GM23248 (cell line): ENCODE results near the gene MRPS21. TPM values are rescaled to one million over a fixed set of nuclear protein-coding genes. Genes with fewer than 3 reads are reported as not detected.

Experiments
- DNase-seq: peaks from one replicate; pipeline ENCODE4 v3.0.0-alpha.2; 2015
- H2AFZ ChIP-seq: fragments of 200-600 bp; sonication (generic); 2 replicates; pipeline ENCODE4 v1.6.1; 2016; ENCODE audit warnings: antibody characterized with exemption
- H3F3A ChIP-seq: fragments of 200-600 bp; sonication (generic); 2 replicates; pipeline ENCODE4 v1.6.1; 2016; ENCODE audit warnings: mild to moderate bottlenecking, antibody characterized with exemption, mixed run types; ENCODE audit not compliant: insufficient read depth
- H3K27ac ChIP-seq: fragments of 200-600 bp; sonication (generic); 2 replicates; pipeline ENCODE4 v1.5.1; 2016; ENCODE audit warnings: mild to moderate bottlenecking
- H3K27me3 ChIP-seq: fragments of 200-600 bp; sonication (generic); replicated peaks from 2 replicates; pipeline ENCODE4 v1.6.1; 2016; ENCODE audit warnings: mild to moderate bottlenecking; ENCODE audit not compliant: insufficient read depth
- H3K36me3 ChIP-seq: fragments of 200-600 bp; sonication (generic); 2 replicates; pipeline ENCODE4 v1.6.1; 2016; ENCODE audit warnings: low read depth, mild to moderate bottlenecking
- H3K4me1 ChIP-seq: fragments of 200-600 bp; sonication (generic); 2 replicates; pipeline ENCODE4 v1.6.1; 2016; ENCODE audit warnings: mild to moderate bottlenecking; ENCODE audit not compliant: insufficient read depth
- H3K4me2 ChIP-seq: fragments of 200-600 bp; sonication (generic); one replicate; pipeline ENCODE4 v1.6.1; 2016; ENCODE audit warnings: mild to moderate bottlenecking; ENCODE audit not compliant: unreplicated experiment
- H3K4me3 ChIP-seq: fragments of 200-600 bp; sonication (generic); 2 replicates; pipeline ENCODE4 v1.5.1; 2016; ENCODE audit warnings: mild to moderate bottlenecking
- H3K79me2 ChIP-seq: fragments of 200-600 bp; sonication (generic); 2 replicates; pipeline ENCODE4 v1.6.1; 2016; ENCODE audit warnings: mild to moderate bottlenecking; ENCODE audit not compliant: insufficient read depth
- H3K9ac ChIP-seq: fragments of 200-600 bp; sonication (generic); 2 replicates; pipeline ENCODE4 v1.6.1; 2016; ENCODE audit warnings: mild to moderate bottlenecking
- H3K9me2 ChIP-seq: fragments of 200-600 bp; sonication (generic); 2 replicates; pipeline ENCODE4 v1.6.1; 2016; ENCODE audit warnings: mixed run types, mild to moderate bottlenecking, moderate library complexity; ENCODE audit not compliant: insufficient read depth
- H3K9me3 ChIP-seq: fragments of 200-600 bp; sonication (generic); one replicate; pipeline ENCODE4 v1.6.1; 2017; ENCODE audit warnings: low read depth
- H4K20me1 ChIP-seq: fragments of 200-600 bp; sonication (generic); 2 replicates; pipeline ENCODE4 v1.6.0; 2016; ENCODE audit not compliant: insufficient read depth
- EZH2 ChIP-seq: fragments of 200-600 bp; sonication (generic); IDR thresholded peaks from 2 replicates; pipeline ENCODE4 v1.6.1; 2018; ENCODE audit warnings: antibody characterized with exemption, mild to moderate bottlenecking; ENCODE audit not compliant: insufficient read depth, poor library complexity, severe bottlenecking
- EZH2phosphoT487 ChIP-seq: fragments of 200-600 bp; sonication (generic); IDR thresholded peaks from 2 replicates; pipeline ENCODE4 v1.6.1; 2018; ENCODE audit warnings: antibody characterized with exemption, moderate library complexity, mild to moderate bottlenecking, low read depth; ENCODE audit not compliant: insufficient read depth
- WGBS, 2 experiments: methylation state at CpG; one replicate each; pipeline ENCODE4 v1.1.6; 2015 to 2017; ENCODE audit warnings: low lambda C conversion rate in 2 of 2, low coverage in 1 of 2; ENCODE audit errors: missing lambda C conversion rate in 2 of 2; 5-methylcytosine and 5-hydroxymethylcytosine counted together
- in situ Hi-C: fragments of 300-500 bp; cut with MboI; formaldehyde crosslinking; loops from 2 replicates; pipeline ENCODE4 v1.15.0; 2020
- polyA plus RNA-seq: library from polyadenylated mRNA; unstranded; fragments of >200 nt; fragmentation: Nextera tagmentation; extraction: Ambion mirVana; gene quantifications from 2 replicates; pipeline ENCODE4 v1.2.1, GENCODE V29; 2016
- total RNA-seq: library from RNA; depleted of rRNA; stranded (reverse); fragments of >200 nt; shearing (Covaris generic); gene quantifications from 2 replicates; pipeline ENCODE4 v1.2.3, GENCODE V29; 2014; rRNA removed

MRPS21 gene
- 36.5 and 37.9 TPM in 2 replicates for total RNA-seq
- 108 and 116 TPM in 2 replicates for polyA plus RNA-seq

GRCh38 chr1:150293433-150294253 is at the start of gene MRPS21:
Gene MRPS21, plus strand, starts transcription at chr1:150293861. Its CDS starts 506 bp downstream, at chr1:150294367.
- no peak for TF ChIP-seq EZH2
- no peak for TF ChIP-seq EZH2phosphoT487
- in situ Hi-C loops, result no loop called here
- whole genome bisulfite sequencing, 2 experiments, result 8 to 9% methylated on average over 42 to 43 of the region's 43 CpGs

GRCh38 chr1:150249936-150250335 is 43.7 kb upstream of the MRPS21 start:
- no peak overlapping the region for H3K27ac ChIP-seq
- H3K4me2 ChIP-seq, result no peak overlapping the region
- H3K9ac ChIP-seq, result no peak overlapping the region
- no peaks in the 10 kb centered on the region for H3K4me1 ChIP-seq
- H3K4me3 ChIP-seq, result no peak overlapping the region
- no peak overlapping the region for H2AFZ ChIP-seq
- no peaks in the 10 kb centered on the region for H3K9me3 ChIP-seq
- no peaks in the 10 kb centered on the region for H3K9me2 ChIP-seq
- H3K36me3 ChIP-seq, result no peaks in the 10 kb centered on the region
- WGBS, 2 experiments, result 75 to 84% methylated on average over 2 of the region's 2 CpGs
- H3K79me2 ChIP-seq, result no peaks in the 10 kb centered on the region
- no peaks in the 10 kb centered on the region for H3K27me3 ChIP-seq
- TF ChIP-seq EZH2phosphoT487 (no peak), EZH2 (no peak)
- in situ Hi-C loops, result no loop called here
- no peaks in the 10 kb centered on the region for H4K20me1 ChIP-seq
- H3F3A ChIP-seq, result peaks cover 2% of the 10 kb centered on the region
- DNase-seq, result no peak

More at GRCh38 chr1:150293433-150294253, at the start of gene MRPS21:
- Histone ChIP-seq H3K4me1 (peaks cover 10% of the 10 kb centered on the region), H2AFZ (peak within 1 kb of the TSS; percentile 99), H3K9me2 (no peaks in the 10 kb centered on the region), H3K9me3 (no peaks in the 10 kb centered on the region), H3F3A (no peaks in the 10 kb centered on the region), H3K27me3 (no peaks in the 10 kb centered on the region), H3K4me2 (peak within 1 kb of the TSS; percentile 86), H3K9ac (peak within 1 kb of the TSS; percentile 88), H3K27ac (peak within 1 kb of the TSS; percentile 94), H3K79me2 (peaks cover 53% of the 10 kb centered on the region), H4K20me1 (0 out of 2 replicates have a peak, but pooled peaks cover 3% of the 10 kb centered on the region), H3K36me3 (peaks cover 5% of the 10 kb centered on the region; the same call in 1 of the 2 replicates), H3K4me3 (peak within 1 kb of the TSS; percentile 86)
- DNase-seq, result peak; percentile 97

GRCh38 chr1:150256198-150256553 is 37.5 kb upstream of the MRPS21 start:
- no peaks in the 10 kb centered on the region for H4K20me1 ChIP-seq

DNA sequence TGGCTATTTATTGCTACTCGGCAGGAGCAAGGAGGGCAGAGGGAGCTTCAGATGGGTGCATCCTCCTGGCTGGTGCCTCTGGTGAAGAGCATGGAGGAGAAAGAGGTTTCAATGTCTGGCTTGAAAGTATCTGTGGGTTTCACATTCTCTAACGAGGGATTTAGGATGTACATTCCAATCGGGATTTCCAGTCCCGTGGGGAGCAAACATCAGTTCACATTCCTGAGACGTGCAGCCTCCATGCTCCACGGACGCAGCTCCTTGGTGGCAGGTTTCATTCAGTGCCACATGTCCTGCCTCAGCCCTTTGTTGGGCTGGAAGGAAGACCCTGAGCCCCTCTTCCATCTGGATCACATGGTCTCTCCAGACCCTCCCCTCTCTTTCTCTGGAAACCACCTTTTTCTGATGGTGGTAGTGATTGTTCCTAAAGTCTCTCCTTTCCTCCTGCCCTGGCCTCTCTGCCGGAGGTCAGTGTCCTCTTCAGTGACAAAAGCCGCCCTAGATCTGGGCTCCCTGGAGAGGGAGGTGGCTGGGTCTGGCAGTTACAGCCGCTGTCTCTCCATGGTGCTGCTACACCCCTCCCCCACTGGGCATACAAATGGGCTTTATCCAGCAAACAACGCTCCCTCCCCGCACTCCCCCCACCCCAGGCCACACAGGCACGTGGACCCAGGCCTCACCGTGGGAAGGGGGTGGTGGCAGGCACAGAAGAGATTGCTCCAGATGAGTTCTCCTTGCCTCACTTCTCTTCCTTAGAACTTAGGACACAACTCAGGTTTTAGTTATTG is 36.9 kb upstream of the MRPS21 start:
- peak; percentile 28 for DNase-seq
- Histone ChIP-seq H3K27ac (no peak overlapping the region), H3K27me3 (no peaks in the 10 kb centered on the region; the same call in none of the 2 replicates)

More at GRCh38 chr1:150256198-150256553, 37.5 kb upstream of the MRPS21 start:
- peak overlapping the region; percentile 27; the same call in 1 of the 2 replicates for H3K27ac ChIP-seq
- WGBS, 2 experiments, result 0 to 3% methylated on average over 1 of the region's 1 CpG
- in situ Hi-C loops, result no loop called here
- peaks cover 11% of the 10 kb centered on the region for H3K4me1 ChIP-seq
- H3K27me3 ChIP-seq, result no peaks in the 10 kb centered on the region; the same call in none of the 2 replicates
- no peaks in the 10 kb centered on the region for H3K36me3 ChIP-seq
- no peaks in the 10 kb centered on the region for H3K9me3 ChIP-seq
- peak overlapping the region; percentile 63 for H3K4me3 ChIP-seq
- H3K79me2 ChIP-seq, result no peaks in the 10 kb centered on the region
- H3K4me2 ChIP-seq, result peak overlapping the region; percentile 82
- peak overlapping the region; percentile 64 for H3K9ac ChIP-seq
- TF ChIP-seq EZH2phosphoT487 (no peak), EZH2 (no peak)
- H3F3A ChIP-seq, result peaks cover 15% of the 10 kb centered on the region
- no peaks in the 10 kb centered on the region for H3K9me2 ChIP-seq
- peak overlapping the region; percentile 92 for H2AFZ ChIP-seq
- no peak for DNase-seq

More for the DNA sequence above, 36.9 kb upstream of the MRPS21 start:
- in situ Hi-C loops, result no loop called here
- Histone ChIP-seq H3K36me3 (no peaks in the 10 kb centered on the region), H3K4me2 (peak overlapping the region; percentile 82), H4K20me1 (no peaks in the 10 kb centered on the region), H3K79me2 (no peaks in the 10 kb centered on the region), H3K4me1 (peaks cover 11% of the 10 kb centered on the region), H3F3A (peaks cover 15% of the 10 kb centered on the region), H3K9me2 (no peaks in the 10 kb centered on the region), H3K4me3 (peak overlapping the region; percentile 63), H3K9me3 (no peaks in the 10 kb centered on the region), H2AFZ (peak overlapping the region; percentile 92), H3K9ac (peak overlapping the region; percentile 64; the same call in 1 of the 2 replicates)
- WGBS, 2 experiments, result 28 to 34% methylated on average over 12 to 14 of the region's 14 CpGs
- TF ChIP-seq EZH2, result no peak
- no peak for TF ChIP-seq EZH2phosphoT487
